SK-N-SH treated with all-trans-retinoic acid at 6 μM for 48 hours (cell line): ENCODE results near the gene FCHSD2.
A peak's percentile ranks its signal among the peaks of the same experiment; 100 is the strongest.

Experiments used
- ESRRG ChIP-seq: fragments of 250-450 bp; sonication (Bioruptor Pico); IDR thresholded peaks from 2 replicates; pipeline ENCODE4 v1.6.1; 2021; ENCODE audit warnings: mild to moderate bottlenecking
- PPARA ChIP-seq: fragments of 250-450 bp; sonication (Bioruptor Pico); IDR thresholded peaks from 2 replicates; pipeline ENCODE4 v1.5.0; 2020; ENCODE audit warnings: mild to moderate bottlenecking, borderline replicate concordance
- ZNF8 ChIP-seq: fragments of 450-650 bp; formaldehyde crosslinking; IDR thresholded peaks from 2 replicates; pipeline ENCODE4 v1.5.0; 2020; ENCODE audit warnings: mild to moderate bottlenecking, moderate library complexity

GRCh38 chr11:73029403-73029802 is 112.7 kb downstream of the FCHSD2 start:
- TF ChIP-seq PPARA (CRISPR knock-in tag) (peak; percentile 24; the same call in 1 of the 2 replicates), ESRRG (no peak), ZNF8 (CRISPR knock-in tag) (no peak)
